Sigmoid colon (tissue), 7 donors: ENCODE results near the gene CDH19. TPM values are rescaled to one million over a fixed set of nuclear protein-coding genes. Genes with fewer than 3 reads are reported as not detected.

Source experiments
- DNase-seq: peaks from one replicate; pipeline ENCODE4 v3.0.0-alpha.2; 2019
- H3K27ac ChIP-seq, 4 donors: fragments of 200-600 bp; sonication (generic); one replicate each; pipeline ENCODE4 v1.5.1; 2016 to 2019; ENCODE audit warnings: mild to moderate bottlenecking in 1 of 4
- H3K27me3 ChIP-seq, 3 donors: fragments of 200-600 bp; sonication (generic); one replicate each; pipeline ENCODE4 v1.5.1; 2019; ENCODE audit warnings: mild to moderate bottlenecking in 1 of 3
- H3K36me3 ChIP-seq, 4 donors: fragments of 200-600 bp; sonication (generic); one replicate each; pipeline ENCODE4 v1.5.1; 2016 to 2019
- H3K4me1 ChIP-seq, 4 donors: fragments of 200-600 bp; sonication (generic); one replicate each; pipeline ENCODE4 v1.5.1; 2017 to 2019
- H3K4me3 ChIP-seq, 4 donors: fragments of 200-600 bp; sonication (generic); one replicate each; pipeline ENCODE4 v1.5.1; 2017 to 2019; ENCODE audit warnings: mild to moderate bottlenecking in 2 of 4, moderate library complexity in 1 of 4
- H3K9me3 ChIP-seq, 4 donors: fragments of 200-600 bp in 3 of 4; sonication (generic) in 3 of 4; one replicate each; pipeline versions ENCODE4 v1.5.1 to v1.6.1; 2013 to 2019
- EP300 ChIP-seq, 4 donors: sonication (generic); formaldehyde crosslinking; IDR thresholded peaks; one replicate each; pipeline ENCODE4 v1.6.1; 2017; ENCODE audit warnings: antibody characterized with exemption in 4 of 4
- POLR2A ChIP-seq, 2 donors: fragments of 450-650 bp; IDR thresholded peaks; one replicate each; pipeline ENCODE4 v1.6.1; 2016; ENCODE audit warnings: antibody characterized with exemption in 2 of 2, mild to moderate bottlenecking in 2 of 2, moderate library complexity in 2 of 2
- POLR2AphosphoS5 ChIP-seq, 4 donors: sonication (generic); formaldehyde crosslinking; IDR thresholded peaks; one replicate each; pipeline ENCODE4 v1.6.1; 2017; ENCODE audit warnings: antibody characterized with exemption in 4 of 4
- WGBS, 2 donors: extraction: QIAGEN DNeasy Blood & Tissue Kit; methylation state at CpG; one replicate each; pipeline ENCODE4 v1.1.7; 2013; 5-methylcytosine and 5-hydroxymethylcytosine counted together
- intact Hi-C: fragments of 100-400 bp; cut with DNase I; formaldehyde crosslinking; loops from one replicate; pipeline ENCODE4 v1.15.1; 2023
- polyA plus RNA-seq, 3 donors: library from polyadenylated mRNA; stranded (reverse); fragments of 200-250 nt; gene quantifications; one replicate each; pipeline ENCODE4 v1.2.3, GENCODE V29; 2013
- total RNA-seq, 4 donors: library from RNA; depleted of rRNA; stranded (reverse); fragments of >200 nt; gene quantifications; one replicate each; pipeline ENCODE4 v1.1.0, GENCODE V29; 2016
- TF ChIP-seq, protein P1 (sequence below), 4 experiments: fragments of 450-650 bp in 3 of 4; fragments of 200-600 bp in 1 of 4; IDR thresholded peaks; one replicate each; pipeline ENCODE4 v1.5.1; 2016 to 2019; ENCODE audit warnings: antibody characterized with exemption in 4 of 4, mild to moderate bottlenecking in 3 of 4, moderate library complexity in 2 of 4
- donor health status: healthy with polysubstance abuse.
- donor health status: Bipolar disorder and iron deficiency.
- donor health status: healthy.

The CDH19 gene
- total and polyA plus RNA-seq, 7 donors = 0.46 to 69.6 (median 21.2) TPM

- no peak for TF ChIP-seq POLR2A (IDR thresholded peaks at IDR 0.05)
- TF ChIP-seq POLR2AphosphoS5 (IDR thresholded peaks at IDR 0.05) = no peak
- TF ChIP-seq EP300 (IDR thresholded peaks at IDR 0.05) = no peak
- TF ChIP-seq, protein P1, sequence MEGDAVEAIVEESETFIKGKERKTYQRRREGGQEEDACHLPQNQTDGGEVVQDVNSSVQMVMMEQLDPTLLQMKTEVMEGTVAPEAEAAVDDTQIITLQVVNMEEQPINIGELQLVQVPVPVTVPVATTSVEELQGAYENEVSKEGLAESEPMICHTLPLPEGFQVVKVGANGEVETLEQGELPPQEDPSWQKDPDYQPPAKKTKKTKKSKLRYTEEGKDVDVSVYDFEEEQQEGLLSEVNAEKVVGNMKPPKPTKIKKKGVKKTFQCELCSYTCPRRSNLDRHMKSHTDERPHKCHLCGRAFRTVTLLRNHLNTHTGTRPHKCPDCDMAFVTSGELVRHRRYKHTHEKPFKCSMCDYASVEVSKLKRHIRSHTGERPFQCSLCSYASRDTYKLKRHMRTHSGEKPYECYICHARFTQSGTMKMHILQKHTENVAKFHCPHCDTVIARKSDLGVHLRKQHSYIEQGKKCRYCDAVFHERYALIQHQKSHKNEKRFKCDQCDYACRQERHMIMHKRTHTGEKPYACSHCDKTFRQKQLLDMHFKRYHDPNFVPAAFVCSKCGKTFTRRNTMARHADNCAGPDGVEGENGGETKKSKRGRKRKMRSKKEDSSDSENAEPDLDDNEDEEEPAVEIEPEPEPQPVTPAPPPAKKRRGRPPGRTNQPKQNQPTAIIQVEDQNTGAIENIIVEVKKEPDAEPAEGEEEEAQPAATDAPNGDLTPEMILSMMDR (IDR thresholded peaks at IDR 0.05) = no peak
- Histone ChIP-seq H3K27me3 (no peaks in the 10 kb centered on the region), H3K4me3 (no peak overlapping the region), H3K4me1 (no peaks in the 10 kb centered on the region), H3K9me3 (no peaks in the 10 kb centered on the region), H3K36me3 (no peaks in the 10 kb centered on the region), H3K27ac (no peak overlapping the region)
- WGBS, 2 donors = 63 to 75% methylated on average over 3 of the region's 3 CpGs
- DNase-seq = no peak
- intact Hi-C loops = no loop called here
Measured at GRCh38 chr18:66461344-66461743, 142.5 kb downstream of the CDH19 start.

- no peaks in the 10 kb centered on the region for H3K4me1 ChIP-seq
- H3K36me3 ChIP-seq = no peaks in the 10 kb centered on the region
- H3K4me3 ChIP-seq = no peak overlapping the region
- H3K27me3 ChIP-seq = no peaks in the 10 kb centered on the region
- H3K27ac ChIP-seq = no peak overlapping the region
- intact Hi-C loops = no loop called here
- no peaks in the 10 kb centered on the region for H3K9me3 ChIP-seq
- no peak for TF ChIP-seq POLR2AphosphoS5 (IDR thresholded peaks at IDR 0.05)
- TF ChIP-seq EP300 (IDR thresholded peaks at IDR 0.05) = no peak
- TF ChIP-seq, protein P1 (IDR thresholded peaks at IDR 0.05) = no peak
- no peak for TF ChIP-seq POLR2A (IDR thresholded peaks at IDR 0.05)
- DNase-seq = no peak
- WGBS, 2 donors = 63 to 65% methylated on average over 1 of the region's 1 CpG
Measured at GRCh38 chr18:66457245-66457644, 146.6 kb downstream of the CDH19 start.
